GM18520 (cell line): ENCODE data around the gene CPVL.
"Not testable (repeated sequence)": the region's sequence is repeated elsewhere in the genome, so short reads cannot be mapped to it uniquely, and the experiment has no call there.

Experiments
- ATAC-seq: cut with Tn5 transposase; IDR thresholded peaks from one replicate; pipeline ENCODE4 v1.9.1; 2021; ENCODE audit not compliant: unreplicated experiment

Gene CPVL

DNA sequence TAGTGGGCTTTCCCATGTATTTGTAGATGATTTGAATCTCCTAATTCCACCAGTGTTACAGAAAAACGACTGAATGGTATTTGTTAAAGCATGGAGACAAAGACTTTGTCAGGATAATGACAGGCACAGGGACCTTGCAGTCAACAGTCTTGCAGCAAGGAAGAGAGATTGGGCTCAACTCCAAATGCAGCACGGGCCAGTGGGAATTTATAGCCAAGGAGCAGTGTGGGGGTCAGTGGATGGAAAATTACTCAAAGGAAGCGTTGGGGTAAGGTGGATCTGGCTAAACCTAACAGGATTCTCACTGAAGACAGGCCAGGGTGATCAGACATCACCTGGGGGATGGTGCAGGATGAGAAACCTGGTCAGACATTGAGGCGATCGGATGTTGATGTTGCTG lies 24.3 kb downstream of the CPVL start:
- no peak for ATAC-seq

DNA sequence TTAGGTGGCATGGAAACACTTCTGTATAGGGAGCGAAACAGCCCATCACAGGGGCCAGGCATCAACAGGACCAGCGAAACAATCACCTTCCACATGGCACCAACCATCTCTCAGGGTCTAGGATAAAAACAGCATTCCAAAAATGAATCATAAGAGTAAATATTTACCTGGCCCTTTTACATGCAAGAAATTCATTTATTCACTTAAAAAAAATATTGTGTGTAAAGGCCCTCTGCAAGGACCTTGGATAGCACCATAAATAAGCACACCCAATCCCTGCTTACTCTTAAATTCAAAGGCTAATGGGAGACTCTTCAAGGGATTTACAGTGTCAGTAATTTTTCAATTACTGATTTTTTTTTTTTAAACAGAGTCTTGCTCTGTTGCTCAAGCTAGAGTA lies 25.4 kb downstream of the CPVL start:
- no peak for ATAC-seq

DNA sequence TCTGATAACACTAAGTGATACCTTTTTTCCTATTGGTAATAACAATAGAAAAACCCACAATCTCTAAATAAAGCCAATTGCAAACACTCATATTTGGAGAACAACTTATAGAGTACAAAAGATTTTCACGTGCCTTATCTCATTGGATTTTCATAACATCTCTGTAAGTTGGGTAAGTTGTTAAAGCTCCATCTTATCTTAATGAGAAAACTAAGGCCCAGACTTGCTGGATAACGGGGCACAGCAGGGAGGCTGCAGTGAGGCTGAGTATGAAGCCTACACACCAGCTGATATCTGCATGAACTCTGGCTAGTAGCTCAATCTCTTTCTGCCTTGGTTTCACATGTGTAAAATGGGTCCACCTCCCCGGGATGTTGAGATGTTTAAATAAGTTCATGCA lies 26.8 kb downstream of the CPVL start:
- no peak for ATAC-seq

DNA sequence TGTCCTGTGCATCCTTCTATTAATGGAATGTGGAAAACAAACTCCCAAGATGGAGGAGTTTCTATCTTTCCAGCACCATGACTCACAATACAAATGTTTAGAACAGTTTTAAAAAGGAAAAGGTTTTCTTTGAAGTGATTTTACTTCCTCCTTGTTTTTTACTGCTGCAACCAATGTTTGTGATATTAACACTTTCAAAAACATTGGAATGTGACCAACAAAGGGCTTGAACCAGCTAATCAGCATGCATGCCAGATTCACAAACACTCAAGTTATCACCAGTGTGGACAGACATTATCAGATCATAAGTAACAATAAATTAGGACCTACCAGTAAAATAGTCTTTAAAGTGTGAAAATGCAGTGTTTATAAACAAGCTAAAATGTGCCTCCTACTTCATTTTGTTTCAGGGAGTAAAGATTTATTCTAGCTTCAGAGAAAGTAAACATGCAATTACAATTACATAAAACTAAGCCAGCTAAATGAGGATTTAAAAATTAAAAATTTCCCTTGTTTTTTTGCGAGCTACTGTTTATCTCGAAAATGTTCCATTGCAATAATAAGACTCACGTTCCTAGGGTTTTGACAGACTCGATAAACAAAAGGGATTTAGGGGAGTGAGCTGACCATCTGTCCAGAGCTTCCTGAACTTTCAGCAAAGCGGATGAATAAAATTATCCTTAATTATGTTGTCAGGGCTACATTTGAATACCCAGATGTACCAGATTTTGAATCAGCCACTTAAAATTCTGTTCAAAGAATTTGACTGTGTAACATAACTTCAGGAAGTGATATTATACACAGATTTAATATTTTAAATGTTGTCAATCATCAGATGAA lies 29.8 kb downstream of the CPVL start:
- ATAC-seq, result no peak

- no peak for ATAC-seq
Observed at GRCh38 chr7:29115753-29116152, 30.6 kb downstream of the CPVL start.

- ATAC-seq, result no peak
Observed at GRCh38 chr7:29115130-29115687, 31.1 kb downstream of the CPVL start.

DNA sequence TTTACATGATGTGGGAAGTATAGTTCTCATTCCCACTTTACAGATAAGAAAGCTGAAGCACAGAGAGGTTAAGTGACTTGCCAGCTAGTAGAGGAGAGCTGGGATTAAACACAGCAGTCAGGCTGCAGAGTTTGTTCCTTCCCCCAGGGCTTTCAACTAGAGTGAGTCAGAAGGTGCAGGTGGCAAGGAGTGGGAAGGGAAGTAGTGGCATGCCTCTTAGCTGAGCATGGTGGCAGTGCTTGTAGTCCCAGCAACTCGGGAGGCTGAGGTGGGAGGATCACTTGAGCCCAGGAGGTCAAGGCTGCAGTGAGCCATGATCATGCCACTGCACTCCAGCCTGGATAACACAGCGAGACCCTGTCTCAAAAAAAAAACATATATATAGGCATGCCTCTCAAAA lies 32.1 kb downstream of the CPVL start:
- not testable (repeated sequence) for ATAC-seq

- no peak for ATAC-seq
Observed at GRCh38 chr7:29113384-29114102, 32.8 kb downstream of the CPVL start.

- ATAC-seq, result no peak
Observed at GRCh38 chr7:29112721-29113120, 33.6 kb downstream of the CPVL start.

- no peak for ATAC-seq
Observed at GRCh38 chr7:29109899-29110298, 36.4 kb downstream of the CPVL start.

GRCh38 chr7:29109358-29109757 lies 37.0 kb downstream of the CPVL start:
- ATAC-seq, result no peak

GRCh38 chr7:29107056-29107455 lies 39.3 kb downstream of the CPVL start:
- ATAC-seq, result no peak

GRCh38 chr7:29106669-29106988 lies 39.7 kb downstream of the CPVL start:
- ATAC-seq, result no peak

DNA sequence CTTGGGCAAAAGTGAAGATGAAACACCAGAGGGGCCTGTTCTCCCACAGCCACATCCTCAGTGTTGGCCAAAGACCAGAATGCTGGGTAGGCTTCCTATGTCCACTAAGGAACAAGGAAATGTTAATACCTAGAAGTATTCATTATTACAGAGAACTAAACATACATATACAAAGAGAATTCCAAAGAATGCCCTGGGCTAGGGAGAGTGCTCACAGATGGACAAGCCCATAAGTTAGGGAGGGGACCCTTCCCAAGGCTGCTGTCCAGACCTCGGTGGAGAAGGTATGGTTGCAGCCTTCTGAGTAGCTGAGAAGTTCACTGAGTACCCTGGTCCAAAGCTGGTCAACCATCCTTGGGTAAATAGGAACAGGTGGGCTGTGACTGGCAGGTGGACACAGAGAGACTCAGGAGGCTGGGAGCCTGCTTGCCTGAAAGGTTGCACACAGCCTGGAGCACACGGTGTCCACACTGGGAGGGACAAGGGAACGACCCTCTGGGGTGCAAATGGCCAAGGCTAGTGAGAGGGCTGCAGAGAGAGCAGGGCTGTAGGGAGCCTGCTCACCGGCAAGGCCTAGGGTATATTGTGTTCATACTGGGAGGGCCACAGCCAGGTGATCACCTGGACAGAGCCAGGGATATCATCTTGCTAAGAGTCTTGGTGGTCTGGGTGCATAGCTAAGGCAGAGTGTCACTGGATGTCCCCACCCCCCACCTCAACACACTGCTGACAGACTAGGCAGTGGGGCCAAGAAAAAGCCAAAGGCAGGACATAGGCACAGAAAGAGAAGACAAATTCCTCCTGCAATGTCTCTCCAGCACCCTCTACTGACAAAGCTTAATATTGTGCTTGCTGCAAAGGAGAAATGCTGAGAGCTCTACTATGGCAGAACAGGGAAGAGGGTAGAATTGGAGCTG lies 40.3 kb downstream of the CPVL start:
- no peak for ATAC-seq

- ATAC-seq, result no peak
Observed at GRCh38 chr7:29105191-29105590, 41.1 kb downstream of the CPVL start.

- no peak for ATAC-seq
Observed at GRCh38 chr7:29102558-29103151, 43.7 kb downstream of the CPVL start.

GRCh38 chr7:29100924-29101323 lies 45.4 kb downstream of the CPVL start:
- no peak for ATAC-seq

DNA sequence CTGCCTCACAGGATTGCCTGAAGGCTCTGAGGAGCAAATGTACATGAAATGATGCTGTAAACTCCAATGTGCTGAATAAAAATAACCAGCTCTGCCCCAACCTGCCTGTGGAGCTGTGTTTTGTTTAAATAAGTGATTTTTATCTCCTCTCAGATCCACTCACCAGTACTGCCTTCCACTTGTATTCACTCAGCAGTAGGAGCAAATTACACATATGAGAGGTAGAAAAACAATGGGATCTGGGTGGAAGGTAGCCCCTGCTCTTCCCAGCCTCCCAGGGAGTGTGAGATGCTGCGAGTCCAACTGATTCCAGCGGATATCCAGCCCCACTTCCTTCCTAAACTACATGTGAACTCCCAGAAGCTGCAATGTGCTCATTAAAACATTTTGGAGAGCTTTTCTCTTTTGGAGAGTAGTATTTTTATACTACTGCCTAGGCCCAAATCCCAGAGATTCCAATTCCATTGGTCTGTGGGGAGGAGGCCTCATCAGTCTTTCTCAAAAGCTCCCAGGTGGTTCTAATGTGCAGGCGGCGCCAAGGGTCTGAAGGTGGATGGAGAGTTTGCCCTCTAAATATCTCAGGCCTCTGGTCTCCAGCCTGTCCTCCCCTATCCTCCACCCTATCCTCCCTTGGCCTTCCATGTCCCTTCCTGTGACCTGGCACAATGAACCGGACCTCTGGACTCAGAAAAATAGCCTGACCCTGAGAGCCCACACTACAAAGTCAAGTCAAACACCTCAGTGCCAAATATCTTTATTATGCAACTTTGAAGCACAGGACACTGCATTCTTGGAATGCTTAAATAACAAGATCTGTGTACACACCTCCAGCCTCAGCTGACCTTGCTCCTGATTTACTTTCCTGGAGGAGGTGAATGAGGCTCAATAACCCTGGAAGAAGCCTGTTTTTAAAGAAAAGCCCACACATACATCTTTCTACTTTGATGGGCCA lies 46.2 kb downstream of the CPVL start:
- no peak for ATAC-seq

DNA sequence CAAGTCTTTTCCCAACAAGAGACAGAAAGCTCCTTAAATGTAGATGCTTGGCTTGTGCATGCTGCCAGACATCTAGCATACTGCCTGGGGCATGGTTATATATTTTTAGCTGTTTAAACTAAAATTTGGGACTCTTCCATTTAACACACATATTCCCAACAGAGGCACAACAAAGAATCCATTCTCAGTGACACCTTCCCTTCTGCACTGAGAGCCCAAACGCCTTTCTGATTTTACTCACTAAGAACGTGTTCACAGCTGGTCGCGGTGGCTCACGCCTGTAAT lies 49.9 kb downstream of the CPVL start:
- ATAC-seq, result no peak
